Measurements from ENCODE around the gene MAPK8.
"Not testable (repeated sequence)": the region's sequence is repeated elsewhere in the genome, so short reads cannot be mapped to it uniquely, and the experiment has no call there.

Gene MAPK8

DNA sequence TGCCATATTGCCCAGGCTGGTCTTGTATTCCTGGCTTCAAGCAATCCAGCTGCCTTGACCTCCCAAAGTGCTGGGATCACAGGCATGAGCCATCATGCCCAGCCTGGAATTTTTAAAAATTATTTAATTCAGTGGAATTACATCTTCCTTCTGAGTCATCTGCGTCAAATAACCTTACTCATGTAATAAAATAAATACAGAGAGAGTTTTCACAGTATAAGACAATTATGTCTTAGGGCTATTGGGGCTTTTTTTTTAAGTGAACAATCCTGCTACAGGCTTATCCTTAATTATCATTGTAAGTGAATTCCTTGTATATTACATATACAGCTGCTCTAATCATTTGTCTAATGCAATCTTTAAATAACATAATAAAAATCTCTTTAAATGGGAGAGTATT lies 108.3 kb downstream of the MAPK8 start:
- H3K4me3 ChIP-seq (ENCODE audit: low read depth, low read length), result no peak overlapping the region
- no peak overlapping the region for H2AFZ ChIP-seq (ENCODE audit: low read length, unreplicated experiment)
- no peaks in the 10 kb centered on the region for H3K4me1 ChIP-seq (ENCODE audit: control insufficient read depth, insufficient read depth, low read length, unreplicated experiment)
- H3K27me3 ChIP-seq (ENCODE audit: insufficient read depth, low read length), result no peaks in the 10 kb centered on the region
- no peak overlapping the region for H3K27ac ChIP-seq (ENCODE audit: low read depth, low read length)
- peaks cover 25% of the 10 kb centered on the region for H3K36me3 ChIP-seq (ENCODE audit: insufficient read depth, low read length)
- no peaks in the 10 kb centered on the region for H3K79me2 ChIP-seq (ENCODE audit: control insufficient read depth, insufficient read depth, low read length, unreplicated experiment)

DNA sequence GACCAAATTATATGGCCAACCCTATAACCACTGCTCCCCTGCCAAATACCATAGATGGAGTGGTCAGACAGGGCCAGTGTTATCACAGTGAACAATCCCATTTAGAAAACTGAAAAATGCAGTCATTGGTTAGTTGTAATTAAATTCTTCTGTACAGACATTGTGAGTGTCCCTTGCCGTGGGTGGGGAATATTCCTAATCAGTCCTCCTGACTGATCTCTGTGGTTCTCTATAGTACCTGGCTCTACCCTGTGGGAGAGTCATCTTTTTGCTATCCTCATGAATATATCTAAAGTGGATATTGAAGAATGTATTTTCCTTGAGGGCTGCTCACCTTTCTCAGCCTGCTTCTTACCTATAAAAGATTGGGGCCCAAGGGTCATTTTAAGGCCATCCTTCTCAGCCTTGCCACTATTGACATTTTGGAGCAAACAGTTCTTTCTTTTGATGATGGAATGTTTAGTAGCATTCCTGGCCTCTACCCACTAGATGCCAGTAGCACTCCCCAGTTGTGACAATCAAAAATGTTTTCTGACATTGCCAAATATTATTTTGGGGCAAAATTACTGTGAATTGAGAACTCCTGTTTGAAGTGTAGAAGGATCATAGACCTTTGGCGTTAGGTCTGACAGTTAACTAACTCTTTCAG lies 110.2 kb downstream of the MAPK8 start:
- no peak overlapping the region for H3K27ac ChIP-seq (ENCODE audit: low read depth, low read length)
- H3K27me3 ChIP-seq (ENCODE audit: insufficient read depth, low read length), result no peaks in the 10 kb centered on the region
- H3K36me3 ChIP-seq (ENCODE audit: insufficient read depth, low read length), result peaks cover 17% of the 10 kb centered on the region
- no peak overlapping the region for H2AFZ ChIP-seq (ENCODE audit: low read length, unreplicated experiment)
- no peaks in the 10 kb centered on the region for H3K79me2 ChIP-seq (ENCODE audit: control insufficient read depth, insufficient read depth, low read length, unreplicated experiment)
- no peak overlapping the region for H3K4me3 ChIP-seq (ENCODE audit: low read depth, low read length)
- no peaks in the 10 kb centered on the region for H3K4me1 ChIP-seq (ENCODE audit: control insufficient read depth, insufficient read depth, low read length, unreplicated experiment)

DNA sequence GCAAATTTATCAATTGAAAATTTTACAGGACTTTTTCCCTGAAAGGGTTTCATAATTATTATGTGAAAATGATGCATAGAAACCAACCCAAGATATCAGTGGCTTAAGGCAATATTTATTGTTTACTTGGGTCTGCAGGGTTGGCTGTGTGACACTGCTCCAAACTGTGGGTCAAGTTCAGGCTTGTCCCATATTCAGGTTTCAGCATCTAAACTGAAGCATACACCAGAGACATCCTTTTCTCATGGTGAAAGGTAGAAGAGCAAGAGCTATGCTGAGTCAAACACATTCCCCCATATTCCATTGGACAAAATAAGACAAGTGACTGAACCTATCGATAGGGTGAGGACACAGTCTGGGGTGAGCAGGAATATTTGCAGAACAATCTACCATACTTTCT lies 110.9 kb downstream of the MAPK8 start:
- no peaks in the 10 kb centered on the region for H3K4me1 ChIP-seq (ENCODE audit: control insufficient read depth, insufficient read depth, low read length, unreplicated experiment)
- peaks cover 11% of the 10 kb centered on the region for H3K36me3 ChIP-seq (ENCODE audit: insufficient read depth, low read length)
- H3K27me3 ChIP-seq (ENCODE audit: insufficient read depth, low read length), result no peaks in the 10 kb centered on the region
- H3K27ac ChIP-seq (ENCODE audit: low read depth, low read length), result no peak overlapping the region
- no peaks in the 10 kb centered on the region for H3K79me2 ChIP-seq (ENCODE audit: control insufficient read depth, insufficient read depth, low read length, unreplicated experiment)
- no peak overlapping the region for H2AFZ ChIP-seq (ENCODE audit: low read length, unreplicated experiment)
- no peak overlapping the region for H3K4me3 ChIP-seq (ENCODE audit: low read depth, low read length)

DNA sequence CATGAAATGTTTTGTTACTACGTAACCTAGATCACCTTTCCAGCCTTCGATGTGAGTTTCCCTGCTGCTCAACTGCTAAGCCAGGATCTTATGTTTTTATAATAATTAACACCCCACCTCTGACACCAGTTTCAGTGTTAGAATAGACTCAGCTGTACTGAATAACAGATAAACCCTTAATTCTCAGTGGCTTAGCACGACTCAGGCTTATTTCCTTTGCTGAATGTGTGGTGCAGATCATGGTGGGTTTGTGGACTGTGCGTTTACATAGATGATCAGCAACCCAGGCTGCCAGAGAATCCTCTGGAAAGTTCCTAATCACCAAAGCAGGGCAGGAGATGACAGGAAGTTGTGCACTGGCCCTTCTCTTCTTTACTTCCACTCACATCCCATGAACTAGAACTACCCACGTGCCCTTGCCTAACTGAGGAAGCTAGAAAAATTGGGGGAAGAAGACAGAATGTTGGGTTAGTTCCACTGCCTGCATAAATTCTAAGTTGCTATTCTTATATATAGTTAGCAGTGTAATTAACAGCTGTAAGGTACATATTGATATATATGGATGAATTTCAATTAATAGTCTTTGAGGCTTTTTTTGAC lies 111.8 kb downstream of the MAPK8 start:
- H3K79me2 ChIP-seq (ENCODE audit: control insufficient read depth, insufficient read depth, low read length, unreplicated experiment), result no peaks in the 10 kb centered on the region
- no peak overlapping the region for H2AFZ ChIP-seq (ENCODE audit: low read length, unreplicated experiment)
- H3K27ac ChIP-seq (ENCODE audit: low read depth, low read length), result no peak overlapping the region
- peaks cover 2% of the 10 kb centered on the region; the same call in 1 of the 2 replicates for H3K36me3 ChIP-seq (ENCODE audit: insufficient read depth, low read length)
- H3K4me3 ChIP-seq (ENCODE audit: low read depth, low read length), result no peak overlapping the region
- H3K4me1 ChIP-seq (ENCODE audit: control insufficient read depth, insufficient read depth, low read length, unreplicated experiment), result no peaks in the 10 kb centered on the region
- no peaks in the 10 kb centered on the region for H3K27me3 ChIP-seq (ENCODE audit: insufficient read depth, low read length)

DNA sequence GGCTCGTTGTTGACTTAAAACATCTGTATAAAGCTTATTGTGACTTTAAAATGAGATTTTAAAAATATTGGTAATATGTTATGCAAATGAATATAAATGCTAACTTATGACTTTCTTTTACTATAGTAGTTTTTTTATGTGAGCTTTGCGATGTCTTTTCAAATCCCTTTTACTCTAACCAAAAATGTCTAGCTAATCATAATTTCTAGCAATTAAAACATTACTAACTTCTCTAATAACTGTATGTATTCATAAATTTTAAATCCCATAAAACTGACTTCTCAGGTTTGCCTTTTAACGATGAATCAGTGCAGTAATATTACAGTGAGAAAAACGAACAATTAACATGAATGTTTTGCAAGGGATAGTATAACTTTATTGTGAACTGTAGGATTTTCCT lies 113.2 kb downstream of the MAPK8 start:
- Histone ChIP-seq H3K27me3 (ENCODE audit: insufficient read depth, low read length) (no peaks in the 10 kb centered on the region), H2AFZ (ENCODE audit: low read length, unreplicated experiment) (no peak overlapping the region), H3K79me2 (ENCODE audit: control insufficient read depth, insufficient read depth, low read length, unreplicated experiment) (no peaks in the 10 kb centered on the region), H3K36me3 (ENCODE audit: insufficient read depth, low read length) (no peaks in the 10 kb centered on the region), H3K27ac (ENCODE audit: low read depth, low read length) (no peak overlapping the region), H3K4me1 (ENCODE audit: control insufficient read depth, insufficient read depth, low read length, unreplicated experiment) (no peaks in the 10 kb centered on the region), H3K4me3 (ENCODE audit: low read depth, low read length) (no peak overlapping the region)

DNA sequence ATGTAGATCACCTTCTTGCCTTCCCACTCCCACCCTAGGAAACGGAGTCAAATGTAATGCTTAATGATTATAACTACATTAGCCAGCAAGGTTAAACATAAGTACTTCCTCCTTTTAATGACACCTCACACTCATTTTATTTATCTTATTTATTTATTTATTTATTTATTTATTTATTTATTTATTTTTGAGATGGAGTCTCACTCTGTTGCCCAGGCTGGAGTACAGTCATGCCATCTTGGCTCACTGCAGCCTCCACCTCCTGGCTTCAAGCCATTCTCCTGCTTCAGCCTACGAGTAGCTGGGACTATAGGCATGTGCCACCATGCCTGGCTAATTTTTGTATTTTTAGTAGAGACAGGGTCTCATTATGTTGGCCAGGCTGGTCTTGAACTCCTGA lies 115.4 kb downstream of the MAPK8 start:
- H3K4me1 ChIP-seq (ENCODE audit: control insufficient read depth, insufficient read depth, low read length, unreplicated experiment); H3K79me2 ChIP-seq (ENCODE audit: control insufficient read depth, insufficient read depth, low read length, unreplicated experiment); H3K36me3 ChIP-seq (ENCODE audit: insufficient read depth, low read length); H2AFZ ChIP-seq (ENCODE audit: low read length, unreplicated experiment); H3K27me3 ChIP-seq (ENCODE audit: insufficient read depth, low read length); H3K27ac ChIP-seq (ENCODE audit: low read depth, low read length); H3K4me3 ChIP-seq (ENCODE audit: low read depth, low read length): not testable (repeated sequence)

DNA sequence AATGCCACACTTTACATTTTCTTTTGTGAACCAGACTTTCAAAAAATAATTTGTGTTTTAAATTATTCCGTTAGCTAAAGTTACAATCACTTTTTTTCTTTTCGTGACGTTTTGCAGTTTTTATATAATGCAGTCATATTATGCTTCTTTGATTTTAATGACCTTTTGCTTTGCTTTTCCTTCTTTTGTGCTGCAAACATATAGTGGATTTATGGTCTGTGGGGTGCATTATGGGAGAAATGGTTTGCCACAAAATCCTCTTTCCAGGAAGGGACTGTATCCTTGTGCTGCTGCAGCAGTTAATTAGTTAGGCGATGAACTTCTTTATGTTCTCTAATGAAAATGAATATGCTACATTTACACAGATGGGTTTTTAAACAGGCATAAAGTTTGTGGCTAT lies 117.4 kb downstream of the MAPK8 start:
- H3K36me3 ChIP-seq (ENCODE audit: insufficient read depth, low read length), result 0 out of 2 replicates have a peak, but pooled peaks cover 4% of the 10 kb centered on the region
- no peaks in the 10 kb centered on the region for H3K79me2 ChIP-seq (ENCODE audit: control insufficient read depth, insufficient read depth, low read length, unreplicated experiment)
- H3K4me1 ChIP-seq (ENCODE audit: control insufficient read depth, insufficient read depth, low read length, unreplicated experiment), result no peaks in the 10 kb centered on the region
- H3K27me3 ChIP-seq (ENCODE audit: insufficient read depth, low read length), result no peaks in the 10 kb centered on the region
- H2AFZ ChIP-seq (ENCODE audit: low read length, unreplicated experiment), result no peak overlapping the region
- H3K4me3 ChIP-seq (ENCODE audit: low read depth, low read length), result no peak overlapping the region
- no peak overlapping the region for H3K27ac ChIP-seq (ENCODE audit: low read depth, low read length)

DNA sequence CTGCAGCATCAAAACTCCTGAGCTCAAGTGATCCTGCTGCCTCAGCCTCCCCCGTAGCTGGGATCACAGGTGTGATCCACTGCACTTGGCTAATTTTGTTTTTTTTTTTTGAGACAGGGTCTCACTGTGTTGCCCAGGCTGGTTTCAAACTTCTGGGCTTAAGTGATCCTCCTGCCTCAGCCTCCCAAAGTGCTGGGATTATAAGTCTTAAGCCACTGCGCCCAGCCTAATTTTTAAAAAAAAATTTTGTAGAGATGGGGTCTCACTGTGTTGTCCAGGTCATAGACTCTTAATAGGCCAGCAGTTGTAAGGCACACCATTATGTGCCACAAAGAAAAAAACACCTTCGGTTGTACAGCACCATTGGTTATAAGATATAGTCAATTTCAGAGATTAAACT lies 122.4 kb downstream of the MAPK8 start:
- no peaks in the 10 kb centered on the region for H3K79me2 ChIP-seq (ENCODE audit: control insufficient read depth, insufficient read depth, low read length, unreplicated experiment)
- H3K27me3 ChIP-seq (ENCODE audit: insufficient read depth, low read length), result no peaks in the 10 kb centered on the region
- no peak overlapping the region for H3K4me3 ChIP-seq (ENCODE audit: low read depth, low read length)
- no peak overlapping the region for H2AFZ ChIP-seq (ENCODE audit: low read length, unreplicated experiment)
- H3K27ac ChIP-seq (ENCODE audit: low read depth, low read length), result no peak overlapping the region
- H3K36me3 ChIP-seq (ENCODE audit: insufficient read depth, low read length), result 0 out of 2 replicates have a peak, but pooled peaks cover 4% of the 10 kb centered on the region
- no peaks in the 10 kb centered on the region for H3K4me1 ChIP-seq (ENCODE audit: control insufficient read depth, insufficient read depth, low read length, unreplicated experiment)

DNA sequence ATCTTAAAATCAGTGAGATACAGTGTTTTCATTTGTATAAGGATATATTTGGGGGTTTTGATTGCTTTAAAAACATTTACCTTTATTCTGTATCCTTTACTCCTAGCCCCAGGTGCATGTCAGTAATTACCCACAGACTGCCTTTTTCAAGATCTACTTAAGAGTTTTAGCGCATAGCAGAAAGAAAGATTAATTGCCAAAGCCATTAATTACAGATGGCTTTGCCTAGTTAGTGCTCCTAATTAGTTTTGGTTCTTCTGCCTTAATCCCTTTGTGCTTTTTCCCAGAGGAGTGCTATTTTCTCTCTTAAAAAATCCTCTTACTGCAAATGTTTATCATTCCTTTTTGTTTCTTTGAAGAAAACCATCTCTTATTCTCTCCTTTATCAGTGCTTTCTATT lies 122.8 kb downstream of the MAPK8 start:
- no peaks in the 10 kb centered on the region for H3K27me3 ChIP-seq (ENCODE audit: insufficient read depth, low read length)
- H3K79me2 ChIP-seq (ENCODE audit: control insufficient read depth, insufficient read depth, low read length, unreplicated experiment), result no peaks in the 10 kb centered on the region
- no peak overlapping the region for H3K4me3 ChIP-seq (ENCODE audit: low read depth, low read length)
- H3K4me1 ChIP-seq (ENCODE audit: control insufficient read depth, insufficient read depth, low read length, unreplicated experiment), result no peaks in the 10 kb centered on the region
- 0 out of 2 replicates have a peak, but pooled peaks cover 4% of the 10 kb centered on the region for H3K36me3 ChIP-seq (ENCODE audit: insufficient read depth, low read length)
- no peak overlapping the region for H2AFZ ChIP-seq (ENCODE audit: low read length, unreplicated experiment)
- H3K27ac ChIP-seq (ENCODE audit: low read depth, low read length), result no peak overlapping the region

DNA sequence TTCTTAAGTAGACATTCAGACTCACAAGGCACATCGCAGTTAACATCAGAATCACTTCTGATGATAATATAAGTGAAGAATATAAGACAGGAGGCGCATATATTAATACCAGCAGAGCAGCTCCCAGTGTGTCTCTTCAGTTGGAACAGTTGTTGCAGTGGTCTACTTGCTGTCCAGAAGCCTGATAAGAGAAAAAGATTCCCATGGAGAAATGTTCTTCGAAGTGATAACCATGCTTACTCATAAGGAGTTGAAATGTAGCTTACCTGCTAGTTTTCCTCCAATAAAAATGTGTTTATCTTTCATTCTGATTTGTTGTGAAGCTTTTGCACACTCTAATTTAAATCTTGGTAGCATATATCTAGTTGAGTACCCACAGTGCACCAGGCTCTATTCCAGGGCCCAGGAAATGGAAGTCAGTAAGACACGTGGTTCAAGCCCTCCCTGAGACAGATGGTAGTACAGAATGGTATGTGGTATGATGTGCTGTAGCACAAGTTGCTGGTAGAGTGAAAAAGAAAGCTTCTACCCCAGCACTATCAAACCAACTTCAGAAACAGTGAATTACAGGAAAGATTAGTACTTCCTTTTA lies 124.0 kb downstream of the MAPK8 start:
- Histone ChIP-seq H3K27ac (ENCODE audit: low read depth, low read length) (no peak overlapping the region), H3K79me2 (ENCODE audit: control insufficient read depth, insufficient read depth, low read length, unreplicated experiment) (no peaks in the 10 kb centered on the region), H3K4me3 (ENCODE audit: low read depth, low read length) (no peak overlapping the region), H3K36me3 (ENCODE audit: insufficient read depth, low read length) (0 out of 2 replicates have a peak, but pooled peaks cover 4% of the 10 kb centered on the region), H3K4me1 (ENCODE audit: control insufficient read depth, insufficient read depth, low read length, unreplicated experiment) (no peaks in the 10 kb centered on the region), H3K27me3 (ENCODE audit: insufficient read depth, low read length) (no peaks in the 10 kb centered on the region), H2AFZ (ENCODE audit: low read length, unreplicated experiment) (no peak overlapping the region)

DNA sequence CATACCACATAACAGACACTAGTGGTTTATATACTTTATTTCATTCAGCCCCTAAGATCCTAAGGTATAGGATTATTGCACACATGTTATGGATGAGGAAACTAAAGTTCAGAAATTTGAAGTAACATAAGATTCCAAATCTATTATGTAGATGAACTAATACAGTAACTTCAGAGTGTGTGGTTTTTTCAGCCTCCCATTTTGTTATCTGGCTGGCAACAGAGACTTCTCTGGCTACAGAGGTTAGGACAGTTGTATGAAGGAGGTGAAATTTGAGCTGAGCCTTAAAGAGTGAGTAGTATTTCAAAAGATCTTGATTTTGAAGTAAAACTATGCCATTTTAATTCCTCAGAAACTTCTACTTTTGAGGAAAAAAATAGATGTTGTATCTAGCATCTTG lies 125.4 kb downstream of the MAPK8 start:
- Histone ChIP-seq H3K27ac (ENCODE audit: low read depth, low read length) (no peak overlapping the region), H3K79me2 (ENCODE audit: control insufficient read depth, insufficient read depth, low read length, unreplicated experiment) (no peaks in the 10 kb centered on the region), H3K27me3 (ENCODE audit: insufficient read depth, low read length) (no peaks in the 10 kb centered on the region), H3K4me3 (ENCODE audit: low read depth, low read length) (no peak overlapping the region), H2AFZ (ENCODE audit: low read length, unreplicated experiment) (no peak overlapping the region), H3K4me1 (ENCODE audit: control insufficient read depth, insufficient read depth, low read length, unreplicated experiment) (no peaks in the 10 kb centered on the region), H3K36me3 (ENCODE audit: insufficient read depth, low read length) (no peaks in the 10 kb centered on the region)
